GM23248 (cell line): Measurements from ENCODE around the gene LRPAP1. TPM values are rescaled to one million over a fixed set of nuclear protein-coding genes. Genes with fewer than 3 reads are reported as not detected.
"Not testable (repeated sequence)": the region's sequence is repeated elsewhere in the genome, so short reads cannot be mapped to it uniquely, and the experiment has no call there.

Experiments
- DNase-seq: peaks from one replicate; pipeline ENCODE4 v3.0.0-alpha.2; 2015
- H2AFZ ChIP-seq: fragments of 200-600 bp; sonication (generic); 2 replicates; pipeline ENCODE4 v1.6.1; 2016; ENCODE audit warnings: antibody characterized with exemption
- H3F3A ChIP-seq: fragments of 200-600 bp; sonication (generic); 2 replicates; pipeline ENCODE4 v1.6.1; 2016; ENCODE audit warnings: mild to moderate bottlenecking, antibody characterized with exemption, mixed run types; ENCODE audit not compliant: insufficient read depth
- H3K27ac ChIP-seq: fragments of 200-600 bp; sonication (generic); 2 replicates; pipeline ENCODE4 v1.5.1; 2016; ENCODE audit warnings: mild to moderate bottlenecking
- H3K27me3 ChIP-seq: fragments of 200-600 bp; sonication (generic); replicated peaks from 2 replicates; pipeline ENCODE4 v1.6.1; 2016; ENCODE audit warnings: mild to moderate bottlenecking; ENCODE audit not compliant: insufficient read depth
- H3K36me3 ChIP-seq: fragments of 200-600 bp; sonication (generic); 2 replicates; pipeline ENCODE4 v1.6.1; 2016; ENCODE audit warnings: low read depth, mild to moderate bottlenecking
- H3K4me1 ChIP-seq: fragments of 200-600 bp; sonication (generic); 2 replicates; pipeline ENCODE4 v1.6.1; 2016; ENCODE audit warnings: mild to moderate bottlenecking; ENCODE audit not compliant: insufficient read depth
- H3K4me2 ChIP-seq: fragments of 200-600 bp; sonication (generic); one replicate; pipeline ENCODE4 v1.6.1; 2016; ENCODE audit warnings: mild to moderate bottlenecking; ENCODE audit not compliant: unreplicated experiment
- H3K4me3 ChIP-seq: fragments of 200-600 bp; sonication (generic); 2 replicates; pipeline ENCODE4 v1.5.1; 2016; ENCODE audit warnings: mild to moderate bottlenecking
- H3K79me2 ChIP-seq: fragments of 200-600 bp; sonication (generic); 2 replicates; pipeline ENCODE4 v1.6.1; 2016; ENCODE audit warnings: mild to moderate bottlenecking; ENCODE audit not compliant: insufficient read depth
- H3K9ac ChIP-seq: fragments of 200-600 bp; sonication (generic); 2 replicates; pipeline ENCODE4 v1.6.1; 2016; ENCODE audit warnings: mild to moderate bottlenecking
- H3K9me2 ChIP-seq: fragments of 200-600 bp; sonication (generic); 2 replicates; pipeline ENCODE4 v1.6.1; 2016; ENCODE audit warnings: mixed run types, mild to moderate bottlenecking, moderate library complexity; ENCODE audit not compliant: insufficient read depth
- H3K9me3 ChIP-seq: fragments of 200-600 bp; sonication (generic); one replicate; pipeline ENCODE4 v1.6.1; 2017; ENCODE audit warnings: low read depth
- H4K20me1 ChIP-seq: fragments of 200-600 bp; sonication (generic); 2 replicates; pipeline ENCODE4 v1.6.0; 2016; ENCODE audit not compliant: insufficient read depth
- EZH2 ChIP-seq: fragments of 200-600 bp; sonication (generic); IDR thresholded peaks from 2 replicates; pipeline ENCODE4 v1.6.1; 2018; ENCODE audit warnings: antibody characterized with exemption, mild to moderate bottlenecking; ENCODE audit not compliant: insufficient read depth, poor library complexity, severe bottlenecking
- EZH2phosphoT487 ChIP-seq: fragments of 200-600 bp; sonication (generic); IDR thresholded peaks from 2 replicates; pipeline ENCODE4 v1.6.1; 2018; ENCODE audit warnings: antibody characterized with exemption, moderate library complexity, mild to moderate bottlenecking, low read depth; ENCODE audit not compliant: insufficient read depth
- WGBS, 2 experiments: methylation state at CpG; one replicate each; pipeline ENCODE4 v1.1.6; 2015 to 2017; ENCODE audit warnings: low lambda C conversion rate in 2 of 2, low coverage in 1 of 2; ENCODE audit errors: missing lambda C conversion rate in 2 of 2; 5-methylcytosine and 5-hydroxymethylcytosine counted together
- in situ Hi-C: fragments of 300-500 bp; cut with MboI; formaldehyde crosslinking; loops from 2 replicates; pipeline ENCODE4 v1.15.0; 2020
- polyA plus RNA-seq: library from polyadenylated mRNA; unstranded; fragments of >200 nt; fragmentation: Nextera tagmentation; extraction: Ambion mirVana; gene quantifications from 2 replicates; pipeline ENCODE4 v1.2.1, GENCODE V29; 2016
- total RNA-seq: library from RNA; depleted of rRNA; stranded (reverse); fragments of >200 nt; shearing (Covaris generic); gene quantifications from 2 replicates; pipeline ENCODE4 v1.2.3, GENCODE V29; 2014; rRNA removed

Gene LRPAP1
- total RNA-seq (222 and 237 TPM in 2 replicates), polyA plus RNA-seq (324 and 338 TPM in 2 replicates)

- Histone ChIP-seq H3K36me3 (no peaks in the 10 kb centered on the region), H3K27ac (no peak within 1 kb of the TSS), H3K79me2 (peaks cover 48% of the 10 kb centered on the region), H3F3A (no peaks in the 10 kb centered on the region), H3K4me2 (peak within 1 kb of the TSS; percentile 92), H3K9me2 (no peaks in the 10 kb centered on the region), H2AFZ (peak within 1 kb of the TSS; percentile 81), H3K4me1 (peaks cover 8% of the 10 kb centered on the region; the same call in 1 of the 2 replicates), H3K4me3 (peak within 1 kb of the TSS; percentile 86), H3K9ac (peak within 1 kb of the TSS; percentile 83), H3K9me3 (no peaks in the 10 kb centered on the region), H3K27me3 (no peaks in the 10 kb centered on the region), H4K20me1 (no peaks in the 10 kb centered on the region)
- in situ Hi-C loops = no loop called here
- TF ChIP-seq EZH2 (no peak), EZH2phosphoT487 (no peak)
- DNase-seq = peak; percentile 94
- WGBS, 2 experiments = 1 to 3% methylated on average over 46 to 55 of the region's 84 CpGs
These were observed at the start of gene LRPAP1 for GRCh38 chr4:3531879-3532750. LRPAP1 (minus strand) TSS chr4:3532422; CDS start chr4:3532412, 10 bp downstream.

GRCh38 chr4:3581334-3582090, 49.3 kb upstream of the LRPAP1 start:
- H3K4me2 ChIP-seq, H3K27ac ChIP-seq, DNase-seq, H3F3A ChIP-seq, in situ Hi-C loops, H2AFZ ChIP-seq, H3K4me1 ChIP-seq, H3K79me2 ChIP-seq, H3K9me2 ChIP-seq, H3K4me3 ChIP-seq, H4K20me1 ChIP-seq, H3K36me3 ChIP-seq, H3K9ac ChIP-seq, H3K9me3 ChIP-seq, H3K27me3 ChIP-seq: not testable (repeated sequence)
- 58 to 62% methylated on average over 14 of the region's 15 CpGs for WGBS, 2 experiments

- H3K79me2 ChIP-seq, H3K4me1 ChIP-seq, H3K27ac ChIP-seq, H3K36me3 ChIP-seq, H3K9me3 ChIP-seq, H3K9me2 ChIP-seq, H3K27me3 ChIP-seq, H2AFZ ChIP-seq, H4K20me1 ChIP-seq, in situ Hi-C loops, DNase-seq, H3K4me2 ChIP-seq, H3K9ac ChIP-seq, H3F3A ChIP-seq, H3K4me3 ChIP-seq: not testable (repeated sequence)
- WGBS, 2 experiments = 51 to 69% methylated on average over 9 of the region's 9 CpGs
These were observed 48.6 kb upstream of the LRPAP1 start for GRCh38 chr4:3580859-3581258.

GRCh38 chr4:3578527-3579144, 46.4 kb upstream of the LRPAP1 start:
- H3K9me3 ChIP-seq, H4K20me1 ChIP-seq, H3K79me2 ChIP-seq, DNase-seq, H3K9me2 ChIP-seq, H2AFZ ChIP-seq, H3K4me3 ChIP-seq, in situ Hi-C loops, H3K9ac ChIP-seq, H3K4me2 ChIP-seq, H3K4me1 ChIP-seq, H3K27ac ChIP-seq, H3K36me3 ChIP-seq, H3F3A ChIP-seq, H3K27me3 ChIP-seq: not testable (repeated sequence)
- 38 to 44% methylated on average over 4 of the region's 4 CpGs for WGBS, 2 experiments

GRCh38 chr4:3578052-3578451, 45.8 kb upstream of the LRPAP1 start:
- H3K9me3 ChIP-seq, H3K9me2 ChIP-seq, H3K79me2 ChIP-seq, in situ Hi-C loops, DNase-seq, H2AFZ ChIP-seq, H3K36me3 ChIP-seq, H3K27ac ChIP-seq, H3K4me3 ChIP-seq, H3K9ac ChIP-seq, H3F3A ChIP-seq, H3K27me3 ChIP-seq, H3K4me1 ChIP-seq, H4K20me1 ChIP-seq, H3K4me2 ChIP-seq: not testable (repeated sequence)
- 30 to 36% methylated on average over 3 of the region's 3 CpGs for WGBS, 2 experiments

GRCh38 chr4:3577208-3577892, 45.1 kb upstream of the LRPAP1 start:
- H3K4me3 ChIP-seq, H3K79me2 ChIP-seq, H4K20me1 ChIP-seq, H3K4me2 ChIP-seq, H3K9me2 ChIP-seq, H3K4me1 ChIP-seq, H2AFZ ChIP-seq, H3K9ac ChIP-seq, in situ Hi-C loops, H3K9me3 ChIP-seq, H3K36me3 ChIP-seq, H3K27me3 ChIP-seq, H3K27ac ChIP-seq, DNase-seq, H3F3A ChIP-seq: not testable (repeated sequence)
- WGBS, 2 experiments = 38 to 49% methylated on average over 11 of the region's 11 CpGs
